Measurements from ENCODE around the gene EPN2. TPM values are rescaled to one million over a fixed set of nuclear protein-coding genes. Genes with fewer than 3 reads are reported as not detected.
A peak's percentile ranks its signal among the peaks of the same experiment; 100 is the strongest.

Gene EPN2
- total RNA-seq, 4 donors from 2014 or later = 92.7 to 141 (median 119) TPM

DNA sequence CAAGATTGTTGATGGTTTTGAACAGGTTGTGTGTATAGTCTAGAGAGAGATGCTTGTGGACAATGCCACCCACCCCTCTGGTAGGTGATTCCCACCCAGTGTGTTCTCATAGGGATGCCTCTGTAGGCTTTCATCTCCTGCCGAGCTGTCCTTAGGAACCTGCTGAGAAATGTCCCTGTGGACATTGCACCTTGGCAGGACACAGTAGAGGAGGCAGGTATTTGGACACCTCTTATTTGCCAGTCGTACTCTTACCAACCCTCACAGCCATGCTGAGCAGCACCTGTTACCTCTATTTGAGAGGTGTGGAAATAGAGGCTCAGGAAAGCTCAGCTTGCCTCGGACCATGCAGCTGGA is 33.2 kb downstream of the EPN2 start:
- H3K9me3 ChIP-seq = no peaks in the 10 kb centered on the region
- no peak for DNase-seq (ENCODE audit: low spot score in 2 of 2)
- H3K4me3 ChIP-seq = no peak overlapping the region
- H3K4me1 ChIP-seq = peaks cover 0 to 97% (median 59%) of the 10 kb centered on the region in 4 donors
- H3K27ac ChIP-seq = peak overlapping the region in 2 of 4 donors; percentile 37 to 79
- 87 to 100% methylated on average over 1 to 3 of the region's 3 CpGs for WGBS, 2 donors
- H3K27me3 ChIP-seq = no peaks in the 10 kb centered on the region
- no peaks in the 10 kb centered on the region for H3K36me3 ChIP-seq
- TF ChIP-seq POLR2A (IDR thresholded peaks at IDR 0.05) (no peak), EP300 (IDR thresholded peaks at IDR 0.05) (no peak), CTCF (IDR thresholded peaks at IDR 0.05) (no peak)

DNA sequence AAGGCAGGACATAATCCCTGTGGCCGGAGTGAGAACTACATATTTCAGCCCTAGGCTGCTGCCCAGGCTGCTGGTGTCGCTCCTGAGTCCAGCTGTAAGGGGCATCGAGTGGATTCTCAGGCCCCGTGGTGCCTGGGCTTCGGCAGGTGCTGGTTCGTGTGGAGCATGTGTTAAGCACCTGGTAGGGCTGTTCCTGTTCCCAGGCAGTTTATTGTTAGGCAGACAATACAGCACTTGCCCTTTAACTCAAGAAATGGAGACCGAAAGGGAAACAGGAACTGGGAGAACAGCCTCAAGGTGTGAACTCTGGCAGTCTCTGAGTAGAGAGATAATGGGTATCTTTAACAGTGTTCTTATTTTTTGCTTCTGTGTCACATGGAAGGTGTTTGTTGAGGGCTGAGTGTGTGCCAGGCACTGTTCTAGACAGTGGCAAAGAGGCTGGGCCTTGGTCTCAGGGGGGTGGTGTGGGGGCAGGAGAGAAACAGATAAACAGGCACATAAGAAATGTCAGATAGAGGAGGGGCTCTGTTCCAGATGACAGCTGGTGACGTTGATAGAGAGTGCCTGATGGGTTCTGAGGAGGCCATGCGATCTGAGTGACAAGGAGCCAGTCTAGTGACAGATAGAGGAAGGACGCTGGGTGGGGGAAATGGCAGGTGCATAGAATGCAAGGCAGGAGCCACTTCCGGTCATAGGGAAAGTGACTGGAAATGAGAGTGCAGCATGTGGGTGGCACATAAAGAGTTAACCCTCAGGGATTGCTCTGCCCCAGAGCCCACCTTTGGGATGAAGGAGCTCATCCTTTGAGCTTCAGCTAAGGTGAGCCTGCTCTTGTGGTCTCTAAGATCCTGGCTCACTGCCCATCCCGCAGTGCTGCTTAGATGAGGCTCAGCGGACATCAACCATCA is 33.8 kb downstream of the EPN2 start:
- Histone ChIP-seq H3K27me3 (no peaks in the 10 kb centered on the region), H3K36me3 (no peaks in the 10 kb centered on the region), H3K27ac (peak overlapping the region in 2 of 4 donors; percentile 37 to 79), H3K9me3 (no peaks in the 10 kb centered on the region), H3K4me3 (no peak overlapping the region), H3K4me1 (peaks cover 0 to 97% (median 61%) of the 10 kb centered on the region in 4 donors)
- TF ChIP-seq POLR2A (IDR thresholded peaks at IDR 0.05) = no peak
- TF ChIP-seq CTCF (IDR thresholded peaks at IDR 0.05) = no peak
- TF ChIP-seq EP300 (IDR thresholded peaks at IDR 0.05) = no peak
- DNase-seq (ENCODE audit: low spot score in 2 of 2) = no peak
- WGBS, 2 donors = 75 to 77% methylated on average over 11 to 13 of the region's 13 CpGs

GRCh38 chr17:19271780-19272357 is 34.7 kb downstream of the EPN2 start:
- Histone ChIP-seq H3K9me3 (no peaks in the 10 kb centered on the region), H3K27ac (peak overlapping the region in 3 of 4 donors; percentile 6 to 79 (median 78)), H3K36me3 (no peaks in the 10 kb centered on the region), H3K27me3 (no peaks in the 10 kb centered on the region), H3K4me3 (no peak overlapping the region), H3K4me1 (peaks cover 0 to 89% (median 61%) of the 10 kb centered on the region in 4 donors)
- TF ChIP-seq EP300 (IDR thresholded peaks at IDR 0.05) = no peak
- TF ChIP-seq POLR2A (IDR thresholded peaks at IDR 0.05) = no peak
- TF ChIP-seq CTCF (IDR thresholded peaks at IDR 0.05) = no peak
- 52 to 58% methylated on average over 10 of the region's 10 CpGs for WGBS, 2 donors
- no peak for DNase-seq (ENCODE audit: low spot score in 2 of 2)

GRCh38 chr17:19273731-19274130 is 36.6 kb downstream of the EPN2 start:
- Histone ChIP-seq H3K4me3 (no peak overlapping the region), H3K9me3 (no peaks in the 10 kb centered on the region), H3K4me1 (peaks cover 0 to 81% (median 52%) of the 10 kb centered on the region in 4 donors), H3K36me3 (no peaks in the 10 kb centered on the region), H3K27ac (peak overlapping the region in 2 of 4 donors; percentile 79), H3K27me3 (no peaks in the 10 kb centered on the region)
- 48 to 49% methylated on average over 7 of the region's 7 CpGs for WGBS, 2 donors
- DNase-seq (ENCODE audit: low spot score in 2 of 2) = no peak
- TF ChIP-seq EP300 (IDR thresholded peaks at IDR 0.05) = no peak

DNA sequence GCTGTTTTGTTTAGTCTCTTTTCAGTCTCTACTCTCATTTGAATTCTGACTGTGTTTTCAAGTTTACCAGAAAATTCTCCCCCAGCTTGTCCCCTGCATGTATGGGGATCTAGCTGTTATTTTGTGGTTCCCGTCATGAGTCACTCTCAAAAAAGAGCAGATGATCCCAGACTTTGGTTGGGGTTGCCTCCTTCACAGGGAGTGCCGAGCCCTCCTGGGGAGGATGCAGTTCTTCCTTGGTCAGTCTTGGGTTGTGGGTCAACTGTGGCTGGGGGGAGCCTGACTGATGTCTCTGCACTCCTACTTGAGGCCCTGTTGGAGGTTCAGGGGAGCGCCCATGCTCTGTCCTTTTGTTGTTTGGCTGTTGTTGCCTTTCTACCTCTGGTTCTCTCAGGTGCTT is 37.7 kb downstream of the EPN2 start:
- TF ChIP-seq EP300 (IDR thresholded peaks at IDR 0.05) (no peak), POLR2A (IDR thresholded peaks at IDR 0.05) (no peak), CTCF (IDR thresholded peaks at IDR 0.05) (no peak)

More for the DNA sequence above, 37.7 kb downstream of the EPN2 start:
- H3K27ac ChIP-seq = peak overlapping the region in 3 of 4 donors; percentile 27 to 79 (median 79)
- no peaks in the 10 kb centered on the region for H3K36me3 ChIP-seq
- H3K9me3 ChIP-seq = no peaks in the 10 kb centered on the region
- DNase-seq (ENCODE audit: low spot score in 2 of 2) = no peak
- no peaks in the 10 kb centered on the region for H3K27me3 ChIP-seq
- 67 to 73% methylated on average over 3 of the region's 3 CpGs for whole genome bisulfite sequencing, 2 donors
- no peak overlapping the region for H3K4me3 ChIP-seq
- H3K4me1 ChIP-seq = peaks cover 0 to 77% (median 42%) of the 10 kb centered on the region in 4 donors

All from tibial nerve (tissue), 4 donors.